ENCODE data around the gene TMEM164. TPM values are rescaled to one million over a fixed set of nuclear protein-coding genes. Genes with fewer than 3 reads are reported as not detected.

The TMEM164 gene
- total and polyA plus RNA-seq, 2 experiments from 2014 or later: 3.4 to 17.2 TPM

- Histone ChIP-seq H3K36me3 (ENCODE audit: insufficient read depth) (no peaks in the 10 kb centered on the region), H3K79me2 (replicated peaks; ENCODE audit: insufficient read depth) (no peaks in the 10 kb centered on the region), H3K27me3 (ENCODE audit: insufficient read depth) (no peaks in the 10 kb centered on the region), H4K20me1 (replicated peaks; ENCODE audit: insufficient read depth) (no peaks in the 10 kb centered on the region), H3K4me1 (ENCODE audit: insufficient read depth) (no peaks in the 10 kb centered on the region), H3F3A (replicated peaks; ENCODE audit: low read depth) (no peaks in the 10 kb centered on the region), H3K9me2 (ENCODE audit: insufficient read depth) (no peaks in the 10 kb centered on the region), H3K4me3 (no peak overlapping the region), H3K4me2 (no peak overlapping the region), H2AFZ (no peak overlapping the region), H3K27ac (ENCODE audit: low read depth) (no peak overlapping the region)
- TF ChIP-seq ZNF114 (CRISPR knock-in tag; IDR thresholded peaks at IDR 0.05) (no peak), NANOG (IDR thresholded peaks at IDR 0.05; ENCODE audit: borderline replicate concordance) (no peak), ZNF462 (CRISPR knock-in tag; IDR thresholded peaks at IDR 0.05) (no peak), POLR2AphosphoS5 (IDR thresholded peaks at IDR 0.05; ENCODE audit: low read depth) (no peak), ZNF331 (CRISPR knock-in tag; IDR thresholded peaks at IDR 0.05; ENCODE audit: low read depth) (no peak), CTCF (conservative IDR thresholded peaks at IDR 0.05; ENCODE audit: low read depth in 2 of 2) (no peak), JUNB (IDR thresholded peaks at IDR 0.05; ENCODE audit: unreplicated experiment) (no peak), STAT1 (IDR thresholded peaks at IDR 0.05; ENCODE audit: unreplicated experiment) (no peak)
- TF ChIP-seq, protein P1, sequence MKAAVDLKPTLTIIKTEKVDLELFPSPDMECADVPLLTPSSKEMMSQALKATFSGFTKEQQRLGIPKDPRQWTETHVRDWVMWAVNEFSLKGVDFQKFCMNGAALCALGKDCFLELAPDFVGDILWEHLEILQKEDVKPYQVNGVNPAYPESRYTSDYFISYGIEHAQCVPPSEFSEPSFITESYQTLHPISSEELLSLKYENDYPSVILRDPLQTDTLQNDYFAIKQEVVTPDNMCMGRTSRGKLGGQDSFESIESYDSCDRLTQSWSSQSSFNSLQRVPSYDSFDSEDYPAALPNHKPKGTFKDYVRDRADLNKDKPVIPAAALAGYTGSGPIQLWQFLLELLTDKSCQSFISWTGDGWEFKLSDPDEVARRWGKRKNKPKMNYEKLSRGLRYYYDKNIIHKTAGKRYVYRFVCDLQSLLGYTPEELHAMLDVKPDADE (IDR thresholded peaks at IDR 0.05): no peak
- no peaks in the 10 kb centered on the region; the same call in 2 of the 3 replicates for H3K9me3 Mint-ChIP-seq
- peaks cover 2% of the 10 kb centered on the region for H3K27me3 Mint-ChIP-seq (ENCODE audit: insufficient read depth, low read depth, poor library complexity)
- no peak for DNase-seq (ENCODE audit: low spot score)
- H3K4me1 Mint-ChIP-seq: peaks cover 7% of the 10 kb centered on the region; the same call in 2 of the 3 replicates
- H3K27ac Mint-ChIP-seq: no peak overlapping the region
- no peak for ATAC-seq
- no peak overlapping the region for H3K4me3 Mint-ChIP-seq
- no peaks in the 10 kb centered on the region; the same call in 2 of the 3 replicates for H3K36me3 Mint-ChIP-seq (ENCODE audit: low read depth)
Measured at GRCh38 chrX:110175146-110175545, 172.2 kb downstream of the TMEM164 start.
